CD14-positive monocyte (primary cell): ENCODE data around the gene NR6A1. TPM values are rescaled to one million over a fixed set of nuclear protein-coding genes. Genes with fewer than 3 reads are reported as not detected.

ENCODE experiments used
- DNase-seq, 3 donors: peaks; one replicate each; pipeline ENCODE4 v3.0.0-alpha.2; 2011 to 2022
- H2AFZ ChIP-seq: 2 replicates; pipeline ENCODE4 v1.6.0; 2012; ENCODE audit warnings: mild to moderate bottlenecking, low read depth, low read length, inconsistent platforms; ENCODE audit not compliant: insufficient read depth, poor library complexity, severe bottlenecking
- H3K27ac ChIP-seq, 2 donors: 1 replicate in 1 of 2; 2 replicates in 1 of 2; pipeline ENCODE4 v1.5.1; 2012 to 2013; ENCODE audit warnings: low read length in 2 of 2, control low read depth in 1 of 2, inconsistent platforms in 1 of 2, low read depth in 1 of 2, mild to moderate bottlenecking in 1 of 2
- H3K27me3 ChIP-seq, 2 donors: one replicate each; pipeline versions ENCODE4 v1.6.0 to v1.6.1; 2011 to 2013; ENCODE audit warnings: low read length in 2 of 2; ENCODE audit not compliant: control insufficient read depth in 2 of 2, insufficient read depth in 2 of 2
- H3K36me3 ChIP-seq, 2 donors: replicated peaks in 1 of 2; 1 replicate in 1 of 2; 2 replicates in 1 of 2; pipeline versions ENCODE4 v1.5.1 to v1.6.1; 2012 to 2013; ENCODE audit warnings: low read length in 2 of 2, control low read depth in 1 of 2, inconsistent platforms in 1 of 2, mild to moderate bottlenecking in 1 of 2; ENCODE audit not compliant: insufficient read depth in 2 of 2, control insufficient read depth in 1 of 2
- H3K4me1 ChIP-seq, 2 donors: 1 replicate in 1 of 2; 2 replicates in 1 of 2; pipeline versions ENCODE4 v1.5.1 to v1.6.1; 2012 to 2013; ENCODE audit warnings: low read length in 2 of 2, control low read depth in 1 of 2, inconsistent platforms in 1 of 2, mild to moderate bottlenecking in 1 of 2, moderate library complexity in 1 of 2; ENCODE audit not compliant: insufficient read depth in 2 of 2, control insufficient read depth in 1 of 2
- H3K4me2 ChIP-seq: replicated peaks from 2 replicates; pipeline ENCODE3; 2012; ENCODE audit warnings: low read length, moderate library complexity, mild to moderate bottlenecking; ENCODE audit not compliant: poor library complexity, severe bottlenecking; ENCODE audit errors: extremely low read depth
- H3K4me3 ChIP-seq, 3 experiments: fragments of 200-600 bp in 1 of 3; sonication (generic) in 1 of 3; replicated peaks in 1 of 3; 1 replicate in 2 of 3; 2 replicates in 1 of 3; pipeline ENCODE4 v1.5.1; 2011 to 2013; ENCODE audit warnings: low read length in 3 of 3, mild to moderate bottlenecking in 3 of 3, control low read depth in 2 of 3, low read depth in 2 of 3, inconsistent platforms in 1 of 3, moderate library complexity in 1 of 3
- H3K79me2 ChIP-seq: 2 replicates; pipeline ENCODE4 v1.6.0; 2012; ENCODE audit warnings: mild to moderate bottlenecking, control low read depth, inconsistent platforms, low read length, moderate library complexity; ENCODE audit not compliant: insufficient read depth
- H3K9ac ChIP-seq: 2 replicates; pipeline ENCODE4 v1.6.0; 2017; ENCODE audit warnings: low read length, mild to moderate bottlenecking; ENCODE audit not compliant: insufficient read depth, poor library complexity, severe bottlenecking
- H3K9me3 ChIP-seq, 2 donors: replicated peaks in 1 of 2; 1 replicate in 1 of 2; 2 replicates in 1 of 2; pipeline versions ENCODE4 v1.5.1 to v1.6.1; 2012 to 2013; ENCODE audit warnings: low read length in 2 of 2, control low read depth in 1 of 2; ENCODE audit not compliant: control insufficient read depth in 1 of 2, insufficient read depth in 1 of 2
- H4K20me1 ChIP-seq: 2 replicates; pipeline ENCODE4 v1.6.0; 2012; ENCODE audit warnings: mild to moderate bottlenecking, low read length, control low read depth, moderate library complexity; ENCODE audit not compliant: insufficient read depth
- H3K27ac Mint-ChIP-seq, 7 donors: one replicate each; pipeline ENCODE4 v1.8.0; 2020; ENCODE audit warnings: mild to moderate bottlenecking in 7 of 7, mixed read lengths in 7 of 7, moderate library complexity in 6 of 7, inconsistent platforms in 2 of 7
- H3K27me3 Mint-ChIP-seq, 3 donors: one replicate each; pipeline ENCODE4 v1.8.0; 2021 to 2022; ENCODE audit warnings: low read depth in 3 of 3, mild to moderate bottlenecking in 3 of 3, mixed read lengths in 3 of 3, moderate library complexity in 3 of 3, inconsistent platforms in 1 of 3
- H3K36me3 Mint-ChIP-seq, 2 donors: one replicate each; pipeline ENCODE4 v1.8.0; 2020; ENCODE audit warnings: mixed read lengths in 2 of 2, inconsistent platforms in 1 of 2, mild to moderate bottlenecking in 1 of 2
- H3K4me1 Mint-ChIP-seq: one replicate; pipeline ENCODE4 v1.8.0; 2020; ENCODE audit warnings: mild to moderate bottlenecking, mixed read lengths
- H3K4me3 Mint-ChIP-seq, 2 donors: one replicate each; pipeline ENCODE4 v1.8.0; 2020; ENCODE audit warnings: mild to moderate bottlenecking in 2 of 2, mixed read lengths in 2 of 2, moderate library complexity in 1 of 2
- H3K9me3 Mint-ChIP-seq, 7 donors: one replicate each; pipeline ENCODE4 v1.8.0; 2020 to 2022; ENCODE audit warnings: mixed read lengths in 7 of 7, mild to moderate bottlenecking in 6 of 7, moderate library complexity in 6 of 7, inconsistent platforms in 2 of 7
- WGBS: methylation state at CpG from one replicate; pipeline ENCODE4 v1.1.5; 2013; ENCODE audit warnings: missing lambda C conversion rate; ENCODE audit not compliant: insufficient coverage; 5-methylcytosine and 5-hydroxymethylcytosine counted together
- intact Hi-C, 2 donors: fragments of 100-400 bp; cut with micrococcal nuclease; formaldehyde crosslinking; loops; one replicate each; pipeline versions ENCODE4 v1.15.0 to v1.15.1; 2023
- polyA plus RNA-seq, 3 donors: library from polyadenylated mRNA; depleted of rRNA in 1 of 3; unstranded in 2 of 3; stranded (reverse) in 1 of 3; fragments of 300-500 nt in 2 of 3; fragments of >200 nt in 1 of 3; fragmentation: Illumina TruSeq in 2 of 3; gene quantifications; 1 replicate in 2 of 3; 2 replicates in 1 of 3; pipeline ENCODE4 v1.2.3, GENCODE V29; 2012 to 2021
- TF ChIP-seq, protein P1 (sequence below): fragments of 200-600 bp; IDR thresholded peaks from one replicate; pipeline ENCODE4 v1.8.0; 2022; ENCODE audit warnings: antibody characterized with exemption, mild to moderate bottlenecking

The NR6A1 gene
- polyA plus RNA-seq, 3 donors: 0.15 to 2.9 (median 0.28) TPM

DNA sequence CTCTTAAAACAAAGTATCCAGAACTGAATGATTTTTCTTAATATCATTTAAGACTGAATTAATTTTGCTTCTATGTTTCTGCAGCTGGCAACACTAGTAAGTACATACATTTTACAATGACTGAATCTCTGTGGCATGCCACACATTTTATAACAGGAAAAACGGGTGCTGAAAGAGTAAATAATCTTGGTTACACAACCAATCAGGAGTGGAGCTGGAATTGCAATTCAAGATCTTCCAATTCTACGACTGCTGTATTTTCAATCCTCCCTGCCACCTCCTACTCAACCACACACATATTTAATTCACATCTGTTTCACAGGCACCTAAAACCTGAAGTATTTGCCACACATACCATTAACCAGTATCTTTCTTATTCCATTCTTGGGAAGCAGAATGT is 211.2 kb downstream of the NR6A1 start:
- Histone ChIP-seq H3K9ac (no peak overlapping the region), H3K9me3 (no peaks in the 10 kb centered on the region), H3K4me3 (no peak overlapping the region), H3K4me1 (peaks cover 0 to 3% of the 10 kb centered on the region in 2 donors), H3K27ac (no peak overlapping the region), H3K79me2 (no peaks in the 10 kb centered on the region), H2AFZ (no peak overlapping the region), H3K27me3 (no peaks in the 10 kb centered on the region), H3K4me2 (no peak overlapping the region), H3K36me3 (no peaks in the 10 kb centered on the region), H4K20me1 (no peaks in the 10 kb centered on the region)
- Mint-ChIP-seq H3K27ac (no peak overlapping the region), H3K4me3 (no peak overlapping the region), H3K36me3 (no peaks in the 10 kb centered on the region), H3K4me1 (peaks cover 5% of the 10 kb centered on the region), H3K27me3 (peaks cover 0 to 1% (median under 1%) of the 10 kb centered on the region in 3 donors), H3K9me3 (no peaks in the 10 kb centered on the region)
- intact Hi-C loops: no loop called here
- no CpG with 5 or more reads among the region's 2 CpGs for WGBS
- TF ChIP-seq, protein P1, sequence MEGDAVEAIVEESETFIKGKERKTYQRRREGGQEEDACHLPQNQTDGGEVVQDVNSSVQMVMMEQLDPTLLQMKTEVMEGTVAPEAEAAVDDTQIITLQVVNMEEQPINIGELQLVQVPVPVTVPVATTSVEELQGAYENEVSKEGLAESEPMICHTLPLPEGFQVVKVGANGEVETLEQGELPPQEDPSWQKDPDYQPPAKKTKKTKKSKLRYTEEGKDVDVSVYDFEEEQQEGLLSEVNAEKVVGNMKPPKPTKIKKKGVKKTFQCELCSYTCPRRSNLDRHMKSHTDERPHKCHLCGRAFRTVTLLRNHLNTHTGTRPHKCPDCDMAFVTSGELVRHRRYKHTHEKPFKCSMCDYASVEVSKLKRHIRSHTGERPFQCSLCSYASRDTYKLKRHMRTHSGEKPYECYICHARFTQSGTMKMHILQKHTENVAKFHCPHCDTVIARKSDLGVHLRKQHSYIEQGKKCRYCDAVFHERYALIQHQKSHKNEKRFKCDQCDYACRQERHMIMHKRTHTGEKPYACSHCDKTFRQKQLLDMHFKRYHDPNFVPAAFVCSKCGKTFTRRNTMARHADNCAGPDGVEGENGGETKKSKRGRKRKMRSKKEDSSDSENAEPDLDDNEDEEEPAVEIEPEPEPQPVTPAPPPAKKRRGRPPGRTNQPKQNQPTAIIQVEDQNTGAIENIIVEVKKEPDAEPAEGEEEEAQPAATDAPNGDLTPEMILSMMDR: no peak
- DNase-seq: no peak

DNA sequence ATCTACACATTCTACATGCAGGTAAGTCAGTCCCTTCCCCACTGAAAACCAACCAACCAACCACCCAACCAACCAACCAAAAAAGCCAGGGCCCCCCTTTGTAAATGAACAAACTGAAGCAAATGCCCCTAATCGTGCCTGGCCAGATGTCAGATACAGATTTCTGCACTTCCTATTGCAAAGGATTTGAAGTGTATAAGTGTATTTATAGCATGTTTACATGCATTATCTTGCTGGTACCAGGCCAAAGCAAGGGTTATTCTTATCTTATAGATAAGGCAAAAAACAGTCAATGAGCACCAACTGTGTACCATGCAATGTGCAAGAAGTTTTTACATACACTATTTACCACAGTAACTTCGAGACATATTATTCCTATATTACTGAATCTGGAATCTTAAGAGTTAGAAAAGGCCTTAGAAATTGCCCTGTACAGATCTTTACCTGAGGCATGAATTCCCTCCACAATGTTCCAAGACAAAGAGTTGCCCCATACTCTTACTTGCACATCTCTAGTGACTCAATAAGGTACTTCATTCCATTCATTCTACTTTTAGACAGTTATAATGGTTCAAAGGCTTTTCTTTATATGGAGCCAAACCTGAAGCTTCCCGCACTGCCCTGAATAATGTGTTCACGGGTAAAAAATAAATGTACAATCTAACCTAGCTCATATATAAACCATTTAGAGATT is 212.2 kb downstream of the NR6A1 start:
- no CpG with 5 or more reads among the region's 4 CpGs for WGBS
- H4K20me1 ChIP-seq: no peaks in the 10 kb centered on the region
- no peak overlapping the region for H3K27ac Mint-ChIP-seq

More for the DNA sequence above, 212.2 kb downstream of the NR6A1 start:
- no peak for DNase-seq
- Mint-ChIP-seq H3K36me3 (peaks cover 0 to 3% of the 10 kb centered on the region in 2 donors), H3K9me3 (no peaks in the 10 kb centered on the region), H3K27me3 (peaks cover 0 to 1% (median 0%) of the 10 kb centered on the region in 3 donors), H3K4me3 (no peak overlapping the region), H3K4me1 (peaks cover 6% of the 10 kb centered on the region)
- H3K36me3 ChIP-seq: no peaks in the 10 kb centered on the region
- no peak overlapping the region for H3K9ac ChIP-seq
- no peak overlapping the region for H3K4me3 ChIP-seq
- H3K79me2 ChIP-seq: no peaks in the 10 kb centered on the region
- TF ChIP-seq, protein P1: no peak
- H3K27ac ChIP-seq: no peak overlapping the region
- peaks cover 0 to 5% of the 10 kb centered on the region in 2 donors for H3K4me1 ChIP-seq
- H3K27me3 ChIP-seq: no peaks in the 10 kb centered on the region
- intact Hi-C loops: no loop called here
- H2AFZ ChIP-seq: no peak overlapping the region
- no peaks in the 10 kb centered on the region for H3K9me3 ChIP-seq
- H3K4me2 ChIP-seq: no peak overlapping the region
